8988T (cell line): ENCODE data around the gene DIAPH1.
A peak's percentile ranks its signal among the peaks of the same experiment; 100 is the strongest.
"Not testable (repeated sequence)": the region's sequence is repeated elsewhere in the genome, so short reads cannot be mapped to it uniquely, and the experiment has no call there.

Experiments
- DNase-seq: peaks from one replicate; pipeline ENCODE4 v3.0.0; 2011

Gene DIAPH1

DNA sequence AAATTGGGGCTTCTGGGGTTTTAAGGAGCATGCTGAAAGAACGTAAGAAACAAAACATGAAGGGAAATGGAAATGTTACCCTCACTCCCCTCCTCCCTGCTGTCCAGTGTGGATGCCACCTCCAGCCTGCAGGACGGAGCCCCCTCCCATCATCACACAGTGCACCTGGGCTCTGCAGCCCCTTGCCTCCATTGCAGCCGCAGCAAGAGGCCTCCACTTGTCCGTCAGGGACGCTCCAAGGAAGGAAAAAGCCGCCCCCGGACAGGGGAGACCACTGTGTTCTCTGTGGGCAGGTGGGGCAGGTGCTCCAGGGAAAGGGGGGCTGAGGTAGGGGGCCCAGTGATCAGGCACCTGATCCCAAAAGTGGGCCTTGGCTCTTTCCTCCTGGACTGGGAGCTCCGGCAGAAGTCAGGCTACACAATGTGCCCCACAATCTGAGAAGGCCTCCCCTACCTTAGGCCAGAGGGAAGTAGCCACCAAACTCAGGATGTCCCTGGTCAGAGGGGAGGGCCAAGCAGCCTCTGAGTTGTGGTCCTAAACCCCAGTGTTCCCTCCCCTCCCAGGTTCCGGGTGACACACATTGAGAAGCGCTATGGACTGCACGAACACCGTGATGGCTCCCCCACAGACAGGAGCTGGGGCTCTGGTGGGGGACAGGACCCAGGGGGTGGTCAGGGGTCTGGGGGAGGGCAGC lies 20.7 kb upstream of the DIAPH1 start:
- DNase-seq: no peak

- DNase-seq: no peak
Observed at GRCh38 chr5:141638771-141639170, 20.0 kb upstream of the DIAPH1 start.

GRCh38 chr5:141637767-141638419 lies 19.1 kb upstream of the DIAPH1 start:
- DNase-seq: peak; percentile 65

GRCh38 chr5:141637123-141637766 lies 18.4 kb upstream of the DIAPH1 start:
- no peak for DNase-seq

DNA sequence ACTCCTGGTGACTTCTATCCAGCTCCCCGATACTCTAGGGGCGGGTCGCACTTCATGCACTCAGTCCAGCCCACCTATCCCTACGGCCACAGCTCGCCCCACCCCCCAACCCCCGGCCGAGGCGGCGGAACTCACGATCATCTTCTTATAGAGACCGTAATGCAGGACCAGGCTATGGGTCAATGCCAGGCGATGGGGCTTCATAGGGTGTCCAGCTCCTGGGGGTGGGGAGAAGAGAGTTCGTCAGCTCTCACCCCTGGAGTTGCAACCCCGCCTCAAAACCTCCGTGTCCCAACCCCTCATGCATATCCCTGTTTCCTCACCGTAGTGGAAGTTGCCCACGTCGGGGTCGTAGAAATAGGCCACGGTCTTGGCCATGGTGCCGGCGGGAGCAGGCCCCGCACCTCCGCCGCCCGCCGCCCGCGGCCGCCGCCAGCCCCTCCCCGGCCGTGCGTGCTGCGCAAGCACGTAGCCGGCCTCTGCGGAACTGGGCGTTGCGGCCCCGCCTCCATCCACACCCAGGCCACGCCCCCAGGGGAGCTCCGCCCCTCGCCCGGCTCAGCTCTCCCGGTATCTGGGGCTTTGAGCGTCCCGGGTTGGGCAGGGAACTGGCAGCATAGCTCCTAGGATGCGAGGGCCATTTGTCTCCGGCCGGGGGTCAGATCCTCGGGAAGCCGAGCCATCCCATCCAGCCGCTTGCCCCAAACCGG lies 17.8 kb upstream of the DIAPH1 start, which contains the start of the genes HDAC3 and RELL2:
Gene HDAC3 (minus strand): TSS at position 437 of the 710 bp plus-strand sequence. CDS start 59 bp downstream, at position 378.
Gene RELL2 (plus strand): TSS at position 585 of the 710 bp plus-strand sequence. CDS start 1,229 bp downstream, outside the sequence.
- DNase-seq: peak; percentile 95

DNA sequence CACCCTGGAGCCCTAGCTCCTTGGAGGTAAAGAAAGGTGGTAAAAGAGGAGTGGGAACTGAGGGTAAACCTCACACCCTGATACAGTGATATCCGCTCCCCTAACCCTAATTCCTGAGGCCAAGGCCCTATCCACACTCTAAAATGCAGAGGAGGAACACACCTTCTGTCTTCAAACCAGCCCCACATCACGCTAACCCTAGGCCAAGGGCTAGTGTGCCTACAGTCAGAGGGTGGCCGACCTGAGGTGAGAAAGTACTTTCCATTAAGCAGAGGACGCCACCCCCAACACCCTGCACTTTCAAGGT lies 17.3 kb upstream of the DIAPH1 start:
- DNase-seq: no peak

GRCh38 chr5:141635646-141636045 lies 16.8 kb upstream of the DIAPH1 start:
- DNase-seq: no peak

GRCh38 chr5:141634720-141635119 lies 15.9 kb upstream of the DIAPH1 start:
- DNase-seq: no peak

DNA sequence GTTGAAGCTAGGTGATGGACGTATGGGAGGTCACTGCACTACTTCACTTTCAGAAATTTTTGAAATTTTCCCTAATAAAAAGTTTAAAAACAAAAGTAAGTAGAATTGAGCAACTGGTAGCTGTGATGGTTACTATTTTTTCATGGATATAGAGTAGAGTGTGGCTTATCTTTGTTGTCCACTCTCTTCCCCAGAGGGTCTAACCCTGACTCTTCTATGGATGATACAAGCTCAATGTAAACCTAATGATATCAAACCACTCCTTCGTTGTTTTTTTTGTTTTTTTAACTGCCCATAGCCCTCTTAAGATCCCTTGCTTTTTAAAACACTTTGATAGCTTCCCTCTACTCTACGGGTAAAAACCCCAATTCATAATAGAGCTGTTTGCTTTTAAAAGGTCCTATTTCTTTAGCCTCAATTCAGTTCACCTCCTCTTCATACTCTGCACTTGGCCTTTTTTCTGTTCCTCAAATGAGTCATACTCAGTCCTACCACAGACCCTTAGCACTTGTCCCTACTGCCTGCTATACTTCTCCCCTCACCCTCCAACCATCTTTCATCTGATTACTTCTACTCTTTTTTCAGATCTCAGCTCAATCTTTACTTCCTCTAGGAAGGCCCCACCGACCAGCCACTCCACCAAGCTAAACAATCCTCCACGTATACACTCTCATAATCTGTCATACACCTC lies 15.2 kb upstream of the DIAPH1 start:
- DNase-seq: no peak

DNA sequence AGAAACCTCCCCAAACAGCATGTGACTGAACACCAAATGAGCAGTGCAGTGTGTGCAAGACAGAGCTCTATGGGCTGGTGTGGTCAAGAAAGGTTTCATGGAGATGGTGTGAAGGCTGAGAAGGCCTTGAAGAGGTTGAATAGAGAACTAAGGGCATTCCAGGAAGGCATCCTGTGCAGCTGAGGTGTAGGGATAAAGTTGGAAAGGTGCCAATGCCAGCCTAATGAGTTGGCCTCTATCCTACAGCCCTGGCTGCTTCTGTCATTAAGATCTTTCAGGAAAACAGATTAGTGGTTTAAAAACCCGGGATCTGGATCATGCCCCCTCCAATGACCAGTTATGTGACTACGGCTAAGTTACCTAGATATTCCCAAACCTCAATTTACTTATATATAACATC lies 13.8 kb upstream of the DIAPH1 start:
- no peak for DNase-seq

- no peak for DNase-seq
Observed at GRCh38 chr5:141630570-141631140, 11.9 kb upstream of the DIAPH1 start.

GRCh38 chr5:141628175-141628788 lies 9.5 kb upstream of the DIAPH1 start:
- DNase-seq: no peak

- DNase-seq: no peak
Observed at GRCh38 chr5:141623611-141624010, 4.8 kb upstream of the DIAPH1 start.

DNA sequence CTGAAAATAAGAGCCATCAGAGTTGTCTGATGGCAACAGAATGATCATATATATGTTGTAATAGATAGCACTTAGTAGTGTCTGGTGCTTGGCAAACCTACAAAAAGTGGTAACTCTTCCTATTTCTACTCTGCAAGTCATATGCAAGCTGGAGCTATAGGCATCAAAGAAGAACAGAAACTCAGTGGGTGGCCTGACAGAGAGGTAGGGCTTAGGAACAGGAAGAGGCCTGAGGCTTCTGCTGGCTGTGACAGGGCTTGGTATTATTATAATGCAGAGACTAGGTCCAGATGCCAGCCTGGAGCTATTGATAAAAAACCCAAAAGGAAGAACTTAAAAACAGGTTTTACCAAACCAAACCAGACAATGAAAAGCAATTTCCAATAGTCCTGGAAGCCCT lies 4.4 kb upstream of the DIAPH1 start:
- DNase-seq: no peak

DNA sequence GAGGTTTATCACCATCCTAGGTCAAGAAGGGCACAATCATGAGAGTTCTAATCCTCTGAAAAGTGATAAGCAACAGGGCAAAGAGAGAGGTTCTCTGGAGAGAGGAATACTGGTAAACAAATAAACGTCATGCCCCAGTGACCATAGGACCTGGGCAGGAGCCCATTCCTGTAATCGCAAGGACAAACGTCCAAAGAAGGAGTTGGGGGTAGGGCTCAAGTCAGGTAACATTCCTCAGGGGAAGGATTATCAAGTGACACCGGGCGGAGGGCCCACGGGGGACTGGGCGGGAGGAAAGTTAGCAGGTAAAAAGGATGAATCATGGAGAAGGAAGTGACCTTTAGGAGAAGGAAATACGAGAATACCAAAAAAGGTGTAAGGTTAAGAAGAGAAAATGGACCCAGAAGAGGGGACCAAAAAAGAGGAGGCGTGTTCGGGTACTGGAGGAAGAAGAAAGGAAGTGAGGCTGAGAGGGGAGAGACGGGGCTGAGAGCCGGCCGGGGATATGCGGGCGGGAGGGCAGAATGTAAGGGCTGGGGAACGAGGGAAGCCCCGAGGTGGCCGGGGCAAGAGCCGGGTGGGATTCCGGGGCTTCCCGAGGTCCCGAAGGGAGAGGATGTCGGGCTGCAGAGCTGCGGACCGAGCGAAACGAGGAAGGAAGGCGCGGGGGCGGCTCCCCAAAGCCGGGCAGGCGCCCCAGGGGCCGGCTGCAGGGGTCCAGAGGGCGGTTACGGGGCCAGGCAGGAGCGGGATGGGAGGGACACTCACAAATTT lies 583 bp downstream of the DIAPH1 start:
- DNase-seq: no peak

- no peak for DNase-seq
Observed at GRCh38 chr5:141617682-141618029, 1.1 kb downstream of the DIAPH1 start.

DNA sequence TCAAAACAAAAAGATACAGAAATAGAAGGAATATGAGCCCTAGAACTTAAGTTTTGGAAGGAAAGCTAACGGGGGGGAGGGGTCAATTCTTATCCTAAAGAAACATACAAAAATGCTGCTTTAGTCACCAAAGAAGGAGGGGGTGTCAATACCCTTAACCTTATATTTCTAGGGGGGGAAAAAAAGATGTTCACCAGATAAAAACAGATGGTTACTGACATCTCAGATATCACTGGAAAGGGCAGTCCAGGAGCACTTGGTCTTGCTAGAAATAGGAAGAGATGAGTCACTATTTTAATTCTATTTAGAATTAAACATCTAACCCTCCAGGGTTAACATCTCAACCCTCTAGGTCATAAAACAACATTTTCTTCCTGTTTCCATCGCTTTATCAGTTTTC lies 1.7 kb downstream of the DIAPH1 start:
- no peak for DNase-seq

DNA sequence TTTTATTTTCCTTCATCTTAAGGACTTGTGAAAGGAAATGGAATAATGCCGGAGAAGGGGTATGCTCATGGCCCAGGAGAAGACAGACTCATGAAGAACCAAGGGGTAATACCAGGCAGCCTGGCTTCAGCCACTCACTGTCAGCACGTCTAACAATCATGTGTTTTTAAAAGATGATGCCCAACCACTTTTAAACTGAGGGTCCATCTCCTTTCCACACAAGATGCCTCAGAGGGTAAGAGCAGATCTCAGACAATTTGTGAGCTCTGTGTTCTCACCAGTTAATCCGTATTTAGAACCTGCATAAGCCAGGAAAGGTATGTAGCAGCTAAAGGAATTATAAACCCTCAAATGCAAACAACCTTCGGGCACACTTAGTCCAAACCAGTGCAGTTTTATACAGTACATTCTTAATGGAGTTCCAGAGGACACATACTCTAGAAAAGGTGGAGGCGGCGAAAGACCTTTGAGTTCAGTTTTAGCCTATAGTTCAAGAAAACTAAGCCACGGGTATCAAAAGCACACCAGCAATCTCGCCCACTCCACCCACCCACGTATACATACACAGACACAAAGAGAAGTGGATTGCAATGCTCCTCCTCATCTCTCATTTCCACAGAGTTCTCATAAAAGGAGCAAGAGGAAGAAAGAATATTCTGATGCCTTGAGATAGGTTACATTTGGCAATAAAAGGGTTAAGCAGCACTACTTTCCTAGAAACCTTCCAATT lies 2.6 kb downstream of the DIAPH1 start:
- no peak for DNase-seq

GRCh38 chr5:141613344-141613743 lies 5.5 kb downstream of the DIAPH1 start:
- DNase-seq: no peak

DNA sequence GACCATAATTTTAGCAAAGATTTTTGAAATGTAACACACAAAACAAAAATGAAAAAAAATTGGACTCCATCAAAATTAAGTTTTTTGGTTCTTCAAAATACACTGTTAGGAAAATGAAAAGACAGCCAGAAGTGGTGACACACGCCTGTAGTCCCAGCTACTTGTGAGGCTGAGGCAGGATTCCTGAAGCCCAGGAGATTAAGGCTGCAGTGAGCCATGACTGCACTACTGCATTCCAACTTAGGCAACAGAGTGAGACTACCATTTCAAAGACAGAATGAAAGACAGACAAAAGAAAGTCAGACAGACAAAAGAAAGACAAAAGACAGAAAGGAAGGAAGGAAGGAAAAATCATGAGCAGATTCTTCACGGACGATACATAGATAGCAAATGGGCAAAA lies 7.5 kb downstream of the DIAPH1 start:
- DNase-seq: no peak

- not testable (repeated sequence) for DNase-seq
Observed at GRCh38 chr5:141609921-141610320, 8.9 kb downstream of the DIAPH1 start.
